K562 (cell line): ENCODE results near the gene TBC1D5. TPM values are rescaled to one million over a fixed set of nuclear protein-coding genes. Genes with fewer than 3 reads are reported as not detected.

Experiments used
- CCNT2 ChIP-seq: IDR thresholded peaks from 2 replicates; pipeline ENCODE4 v1.6.1; 2011; ENCODE audit warnings: borderline replicate concordance, low read depth, mild to moderate bottlenecking, moderate library complexity, mixed read lengths, low read length; ENCODE audit not compliant: insufficient read length; ENCODE audit errors: extremely low read depth
- ELF4 ChIP-seq: fragments of 450-650 bp; formaldehyde crosslinking; IDR thresholded peaks from 2 replicates; pipeline ENCODE4 v1.4.0; 2022; ENCODE audit warnings: missing genetic modification characterization
- GATAD2A ChIP-seq: fragments of 450-650 bp; IDR thresholded peaks from 2 replicates; pipeline ENCODE4 v1.6.1; 2017
- NR3C1 ChIP-seq: sonication (generic); formaldehyde crosslinking; IDR thresholded peaks from 2 replicates; pipeline ENCODE4 v1.8.1; 2022; ENCODE audit warnings: missing genetic modification reagents
- SREBF2 ChIP-seq: sonication (generic); formaldehyde crosslinking; IDR thresholded peaks from 2 replicates; pipeline ENCODE4 v1.4.0; 2020; ENCODE audit warnings: mild to moderate bottlenecking, missing genetic modification reagents
- SRSF3 ChIP-seq: fragments of 200-400 bp; formaldehyde crosslinking; IDR thresholded peaks from 2 replicates; pipeline ENCODE4 v1.6.1; 2016; ENCODE audit warnings: mild to moderate bottlenecking, low read length, moderate library complexity; ENCODE audit not compliant: insufficient read depth
- TRIM24 ChIP-seq, 2 experiments: fragments of 450-650 bp; IDR thresholded peaks; 2 replicates each; pipeline ENCODE4 v1.6.1; 2016
- ZNF140 ChIP-seq: fragments of 250-450 bp; sonication (Bioruptor Pico); IDR thresholded peaks from 2 replicates; pipeline ENCODE4 v1.8.0; 2021; ENCODE audit warnings: moderate library complexity, mild to moderate bottlenecking, inconsistent platforms
- ZNF436 ChIP-seq: fragments of 250-450, 450-650 bp; sonication (Bioruptor Pico); formaldehyde crosslinking; IDR thresholded peaks from 2 replicates; pipeline ENCODE4 v1.7.0; 2020; ENCODE audit warnings: mild to moderate bottlenecking
- polyA plus RNA-seq, 8 experiments: library from polyadenylated mRNA; depleted of rRNA in 4 of 8; stranded (reverse) in 5 of 8; unstranded in 3 of 8; fragments of >200 nt; fragmentation: Nextera tagmentation in 2 of 8; fragmentation: Illumina TruSeq in 1 of 8; extraction: Ambion mirVana in 2 of 8; extraction: Trizol in 1 of 8; gene quantifications; 2 replicates each; pipeline versions ENCODE4 v1.2.1 to v1.2.3, GENCODE V29; 2011 to 2014; ENCODE audit warnings: inconsistent platforms in 1 of 8, missing spikeins in 1 of 8
- total RNA-seq, 7 experiments: library from RNA; depleted of rRNA in 6 of 7; stranded (reverse); fragments of >200 nt in 6 of 7; fragmentation: Illumina TruSeq in 2 of 7; extraction: Trizol in 2 of 7; gene quantifications; 2 replicates each; pipeline versions ENCODE4 v1.2.1 to v1.2.3, GENCODE V29; 2011 to 2021; ENCODE audit warnings: low replicate concordance in 1 of 7
- TF ChIP-seq, protein P1 (sequence below): fragments of 450-650 bp; IDR thresholded peaks from 2 replicates; pipeline ENCODE4 v1.6.1; 2016; ENCODE audit warnings: low read depth, mild to moderate bottlenecking, moderate library complexity
- TF ChIP-seq, protein P2 (sequence below), 2 experiments: fragments of 450-650 bp; IDR thresholded peaks; 2 replicates each; pipeline ENCODE4 v1.6.1; 2018; ENCODE audit warnings: mild to moderate bottlenecking in 2 of 2, low read depth in 1 of 2; ENCODE audit not compliant: partially characterized antibody in 2 of 2

TBC1D5 gene
- total and polyA plus RNA-seq, 9 of the 15 experiments (the other 6 are each of a cell fraction or from before 2014, with no cell fraction given) = 2.9 to 38.1 (median 25.6) TPM

DNA sequence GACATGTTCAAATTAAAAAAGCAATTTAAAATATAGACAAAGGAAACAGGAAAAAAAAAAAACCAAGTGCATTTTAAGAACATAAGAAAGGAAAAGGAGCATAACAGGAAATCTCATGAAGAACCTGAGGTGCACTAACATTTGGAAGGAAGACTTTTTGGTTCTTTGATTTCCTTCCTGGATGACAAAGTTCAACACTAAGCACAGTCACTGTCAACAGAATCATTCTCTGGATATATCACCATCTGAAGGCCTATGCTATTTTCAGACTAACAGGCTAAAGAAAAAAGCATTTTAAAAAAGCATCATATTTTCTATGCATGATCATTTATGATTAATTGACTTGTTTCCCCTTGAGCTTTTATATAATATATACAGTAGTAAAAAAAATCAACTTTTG lies 508.0 kb downstream of the TBC1D5 start (continued):
- TF ChIP-seq SRSF3 (no peak), TRIM24 (IDR thresholded peaks at IDR 0.05) (no peak), SREBF2 (CRISPR knock-in tag) (no peak), ZNF140 (no peak), ELF4 (CRISPR knock-in tag) (no peak), NR3C1 (no peak), CCNT2 (no peak), GATAD2A (no peak), ZNF436 (CRISPR knock-in tag) (no peak)
- TF ChIP-seq, protein P1, sequence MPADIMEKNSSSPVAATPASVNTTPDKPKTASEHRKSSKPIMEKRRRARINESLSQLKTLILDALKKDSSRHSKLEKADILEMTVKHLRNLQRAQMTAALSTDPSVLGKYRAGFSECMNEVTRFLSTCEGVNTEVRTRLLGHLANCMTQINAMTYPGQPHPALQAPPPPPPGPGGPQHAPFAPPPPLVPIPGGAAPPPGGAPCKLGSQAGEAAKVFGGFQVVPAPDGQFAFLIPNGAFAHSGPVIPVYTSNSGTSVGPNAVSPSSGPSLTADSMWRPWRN = no peak
- TF ChIP-seq, protein P2, sequence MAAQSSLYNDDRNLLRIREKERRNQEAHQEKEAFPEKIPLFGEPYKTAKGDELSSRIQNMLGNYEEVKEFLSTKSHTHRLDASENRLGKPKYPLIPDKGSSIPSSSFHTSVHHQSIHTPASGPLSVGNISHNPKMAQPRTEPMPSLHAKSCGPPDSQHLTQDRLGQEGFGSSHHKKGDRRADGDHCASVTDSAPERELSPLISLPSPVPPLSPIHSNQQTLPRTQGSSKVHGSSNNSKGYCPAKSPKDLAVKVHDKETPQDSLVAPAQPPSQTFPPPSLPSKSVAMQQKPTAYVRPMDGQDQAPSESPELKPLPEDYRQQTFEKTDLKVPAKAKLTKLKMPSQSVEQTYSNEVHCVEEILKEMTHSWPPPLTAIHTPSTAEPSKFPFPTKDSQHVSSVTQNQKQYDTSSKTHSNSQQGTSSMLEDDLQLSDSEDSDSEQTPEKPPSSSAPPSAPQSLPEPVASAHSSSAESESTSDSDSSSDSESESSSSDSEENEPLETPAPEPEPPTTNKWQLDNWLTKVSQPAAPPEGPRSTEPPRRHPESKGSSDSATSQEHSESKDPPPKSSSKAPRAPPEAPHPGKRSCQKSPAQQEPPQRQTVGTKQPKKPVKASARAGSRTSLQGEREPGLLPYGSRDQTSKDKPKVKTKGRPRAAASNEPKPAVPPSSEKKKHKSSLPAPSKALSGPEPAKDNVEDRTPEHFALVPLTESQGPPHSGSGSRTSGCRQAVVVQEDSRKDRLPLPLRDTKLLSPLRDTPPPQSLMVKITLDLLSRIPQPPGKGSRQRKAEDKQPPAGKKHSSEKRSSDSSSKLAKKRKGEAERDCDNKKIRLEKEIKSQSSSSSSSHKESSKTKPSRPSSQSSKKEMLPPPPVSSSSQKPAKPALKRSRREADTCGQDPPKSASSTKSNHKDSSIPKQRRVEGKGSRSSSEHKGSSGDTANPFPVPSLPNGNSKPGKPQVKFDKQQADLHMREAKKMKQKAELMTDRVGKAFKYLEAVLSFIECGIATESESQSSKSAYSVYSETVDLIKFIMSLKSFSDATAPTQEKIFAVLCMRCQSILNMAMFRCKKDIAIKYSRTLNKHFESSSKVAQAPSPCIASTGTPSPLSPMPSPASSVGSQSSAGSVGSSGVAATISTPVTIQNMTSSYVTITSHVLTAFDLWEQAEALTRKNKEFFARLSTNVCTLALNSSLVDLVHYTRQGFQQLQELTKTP (IDR thresholded peaks at IDR 0.05; ENCODE audit: low read depth in 1 of 2, partially characterized antibody in 2 of 2) = no peak
